ENCODE data around the gene FCRLB.
"Not testable (repeated sequence)": the region's sequence is repeated elsewhere in the genome, so short reads cannot be mapped to it uniquely, and the experiment has no call there.

Gene FCRLB

GRCh38 chr1:161720422-161720821, 922 bp upstream of the FCRLB start:
- no peak for DNase-seq (ENCODE audit: low read depth in 2 of 2)

GRCh38 chr1:161721738-161722343, 497 bp downstream of the FCRLB start:
- no peak for DNase-seq (ENCODE audit: low read depth in 2 of 2)

GRCh38 chr1:161722406-161722805, 1.1 kb downstream of the FCRLB start:
- no peak for DNase-seq (ENCODE audit: low read depth in 2 of 2)

GRCh38 chr1:161723459-161724141, 2.3 kb downstream of the FCRLB start:
- DNase-seq (ENCODE audit: low read depth in 2 of 2): no peak

- DNase-seq (ENCODE audit: low read depth in 2 of 2): not testable (repeated sequence)
Observed at GRCh38 chr1:161725258-161725907, 4.0 kb downstream of the FCRLB start.

- DNase-seq (ENCODE audit: low read depth in 2 of 2): peak; percentile 9
Observed at GRCh38 chr1:161725908-161726472, 4.6 kb downstream of the FCRLB start.

GRCh38 chr1:161726473-161727255, 5.3 kb downstream of the FCRLB start:
- peak; percentile 47 to 52 for DNase-seq (ENCODE audit: low read depth in 2 of 2)

- DNase-seq (ENCODE audit: low read depth in 2 of 2): no peak
Observed at GRCh38 chr1:161727256-161727924, 6.0 kb downstream of the FCRLB start.

- DNase-seq (ENCODE audit: low read depth in 2 of 2): no peak
Observed at GRCh38 chr1:161728376-161729226, 7.3 kb downstream of the FCRLB start.

- DNase-seq (ENCODE audit: low read depth in 2 of 2): no peak
Observed at GRCh38 chr1:161730050-161730564, 8.8 kb downstream of the FCRLB start.

- DNase-seq (ENCODE audit: low read depth in 2 of 2): no peak
Observed at GRCh38 chr1:161731241-161731640, 9.9 kb downstream of the FCRLB start.

GRCh38 chr1:161731981-161732718, 10.8 kb downstream of the FCRLB start:
- no peak for DNase-seq (ENCODE audit: low read depth in 2 of 2)

GRCh38 chr1:161733526-161733925, 12.2 kb downstream of the FCRLB start:
- no peak for DNase-seq (ENCODE audit: low read depth in 2 of 2)

GRCh38 chr1:161735837-161736236, 14.5 kb downstream of the FCRLB start:
- no peak for DNase-seq (ENCODE audit: low read depth in 2 of 2)

GRCh38 chr1:161736335-161736969, 15.1 kb downstream of the FCRLB start:
- no peak for DNase-seq (ENCODE audit: low read depth in 2 of 2)

- no peak for DNase-seq (ENCODE audit: low read depth in 2 of 2)
Observed at GRCh38 chr1:161737625-161738024, 16.3 kb downstream of the FCRLB start.

GRCh38 chr1:161738627-161739287, 17.4 kb downstream of the FCRLB start:
- peak; percentile 39 to 54 for DNase-seq (ENCODE audit: low read depth in 2 of 2)

- no peak for DNase-seq (ENCODE audit: low read depth in 2 of 2)
Observed at GRCh38 chr1:161739865-161740566, 18.7 kb downstream of the FCRLB start.
